GM19035 (cell line): ENCODE data around the gene WDR19.
A peak's percentile ranks its signal among the peaks of the same experiment; 100 is the strongest.
"Not testable (repeated sequence)": the region's sequence is repeated elsewhere in the genome, so short reads cannot be mapped to it uniquely, and the experiment has no call there.

Source experiments
- ATAC-seq: cut with Tn5 transposase; IDR thresholded peaks from one replicate; pipeline ENCODE4 v1.9.1; 2021; ENCODE audit not compliant: unreplicated experiment

The WDR19 gene

DNA sequence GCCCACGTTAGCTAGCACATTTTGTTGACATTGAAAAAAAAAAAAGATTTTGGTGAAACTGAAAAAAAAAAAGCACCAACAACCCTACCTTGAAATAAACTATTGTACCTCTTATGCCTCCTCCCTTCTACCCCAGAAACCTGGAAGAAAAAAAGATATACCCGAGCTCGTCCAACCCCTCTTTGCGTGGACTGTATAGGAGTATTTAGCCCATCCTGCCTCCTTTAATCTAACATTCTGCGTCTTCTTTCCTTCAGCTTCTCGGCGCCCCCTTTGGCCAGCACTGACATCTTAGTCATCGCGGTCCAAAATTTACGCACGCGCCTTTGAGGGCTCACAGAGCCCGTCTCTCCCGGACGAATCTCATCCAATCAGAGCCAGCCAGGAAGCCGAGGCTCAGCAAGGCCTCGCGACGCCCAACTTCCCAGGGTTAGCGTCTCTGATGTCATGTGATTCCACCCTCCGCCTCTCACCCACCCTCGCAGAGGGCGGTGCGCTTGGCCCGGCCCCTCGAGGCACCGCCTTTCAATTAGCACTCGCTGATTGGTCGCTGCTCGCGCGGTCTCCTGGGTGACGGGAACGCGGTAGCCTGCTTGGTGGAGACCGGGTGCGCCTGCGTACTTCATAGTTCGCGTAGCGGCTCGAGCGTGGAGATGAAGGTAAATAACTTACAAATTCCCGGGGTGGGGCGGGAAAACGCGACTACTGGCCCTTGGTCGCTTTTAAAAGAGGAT is at the start of gene WDR19:
TSS of gene WDR19 (plus strand) at position 625 of the 734 bp plus-strand sequence. CDS start at position 654, 29 bp downstream.
- peak; percentile 99 for ATAC-seq

DNA sequence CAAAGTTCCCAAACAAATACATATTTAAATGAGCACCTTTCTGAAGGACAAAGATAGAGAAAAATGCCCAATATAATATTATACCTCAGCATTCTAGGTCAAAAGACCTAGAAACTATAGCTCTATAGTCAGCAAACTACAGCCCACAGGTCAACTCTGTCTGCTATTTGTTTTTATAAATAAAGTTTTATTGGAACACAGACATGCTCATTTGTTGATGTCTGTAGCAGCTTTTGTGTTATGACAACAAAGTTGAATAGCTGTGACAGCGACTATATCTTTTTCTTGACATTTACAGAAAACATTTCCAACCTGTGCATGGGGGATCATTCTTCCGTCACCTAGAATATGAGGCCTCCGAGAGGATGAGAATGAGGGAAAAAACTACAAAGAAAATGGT is 48.7 kb upstream of the WDR19 start:
- no peak for ATAC-seq

DNA sequence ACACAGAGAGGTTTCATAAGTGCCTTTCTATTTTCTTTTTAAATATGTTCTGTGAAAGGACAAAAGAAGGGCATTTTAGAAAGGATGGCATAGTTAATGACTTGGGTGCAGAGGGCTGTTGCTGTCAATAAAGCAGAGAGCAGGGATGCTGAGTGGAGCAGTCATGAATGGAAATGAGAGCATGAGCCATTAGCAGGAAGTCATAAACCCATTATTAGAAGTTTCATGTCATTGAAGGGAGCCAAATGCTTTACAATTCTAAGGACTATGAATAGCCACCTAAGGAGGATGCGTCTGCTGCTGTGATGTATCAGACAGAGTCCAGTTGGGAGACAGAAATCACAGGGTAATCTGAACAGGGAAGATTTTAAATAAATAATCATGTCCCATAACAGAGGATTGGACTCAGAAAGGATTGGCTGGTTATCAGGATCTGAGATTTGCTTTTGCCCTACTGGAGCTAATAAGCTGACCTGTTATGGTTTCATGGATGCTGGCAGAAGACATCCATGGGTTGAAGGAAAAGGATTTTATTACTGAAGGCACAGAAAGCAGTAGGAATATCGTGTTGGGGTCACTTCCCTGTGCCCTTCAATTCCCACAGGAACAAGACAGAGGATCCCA is 47.5 kb upstream of the WDR19 start:
- peak; percentile 20 for ATAC-seq

DNA sequence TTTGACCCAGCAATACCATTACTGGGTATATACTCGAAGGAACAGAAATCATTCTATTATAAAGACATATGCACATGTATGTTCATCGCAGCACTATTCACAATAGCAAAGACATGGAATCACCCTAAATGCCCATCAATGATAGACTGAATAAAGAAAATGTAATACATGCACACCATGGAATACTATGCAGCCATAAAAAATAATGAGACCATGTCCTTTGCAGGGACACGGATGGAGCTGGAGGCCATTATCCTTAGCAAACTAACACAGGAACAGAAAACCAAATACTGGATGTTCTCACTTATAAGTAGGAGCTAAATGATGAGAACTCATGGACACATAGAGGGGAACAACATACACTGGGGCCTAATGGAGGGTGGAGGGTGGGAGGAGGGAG is 44.1 kb upstream of the WDR19 start:
- ATAC-seq = not testable (repeated sequence)

DNA sequence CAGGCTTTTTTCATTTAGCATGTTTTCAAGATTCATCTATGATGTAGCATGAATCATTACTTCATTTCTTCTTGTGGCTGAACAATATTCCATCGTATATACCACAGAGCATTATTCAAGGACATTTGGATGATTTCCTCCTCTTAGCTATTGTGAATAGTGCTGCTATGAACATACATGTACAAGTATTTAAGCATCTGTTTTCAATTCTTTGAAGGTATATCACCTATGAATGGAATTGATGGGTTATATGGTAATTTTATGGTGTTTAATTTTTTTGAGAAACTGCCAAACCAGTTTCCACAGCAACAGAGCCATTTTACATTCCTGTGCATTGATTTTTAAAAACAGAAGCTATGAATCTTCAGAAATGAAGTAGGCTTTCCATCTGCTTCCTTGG is 36.1 kb upstream of the WDR19 start:
- no peak for ATAC-seq

DNA sequence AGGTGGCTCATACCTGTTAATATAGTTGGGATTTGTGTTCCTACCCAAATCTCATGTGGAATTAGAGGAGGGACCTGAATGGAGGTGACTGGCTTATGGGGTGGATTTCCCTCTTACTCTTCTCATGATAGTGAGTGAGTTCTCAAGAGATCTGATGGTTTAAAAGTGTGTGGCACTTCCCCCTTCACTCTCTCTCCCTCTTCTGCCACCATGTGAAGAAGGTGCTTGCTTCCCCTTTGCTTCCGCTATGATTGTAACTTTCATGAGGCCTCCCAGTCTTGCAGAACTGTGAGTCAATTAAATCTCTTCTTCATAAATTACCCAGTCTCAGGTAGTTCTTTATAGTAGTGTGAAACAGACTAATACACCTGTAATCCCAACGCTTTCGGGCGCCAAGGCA is 28.3 kb upstream of the WDR19 start:
- ATAC-seq = no peak

DNA sequence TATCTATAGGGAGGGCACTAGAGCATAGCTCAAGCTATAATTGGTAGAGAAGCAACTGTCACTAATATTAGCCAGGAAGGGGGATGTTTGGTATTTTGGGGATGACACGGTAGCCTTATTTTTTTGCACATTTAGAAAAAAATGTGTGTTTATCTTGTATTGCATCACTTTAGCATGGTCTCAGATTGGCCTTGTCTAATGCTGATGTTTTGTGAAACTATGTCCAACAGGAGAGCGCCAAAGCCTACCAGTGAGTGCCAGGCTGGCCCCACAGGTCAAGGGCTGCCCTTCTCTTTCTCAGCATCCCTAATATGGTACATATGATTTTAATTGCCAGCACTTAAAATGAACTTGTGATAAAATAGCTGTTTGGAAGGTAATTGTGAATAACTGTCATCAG is 24.8 kb upstream of the WDR19 start:
- ATAC-seq = no peak

DNA sequence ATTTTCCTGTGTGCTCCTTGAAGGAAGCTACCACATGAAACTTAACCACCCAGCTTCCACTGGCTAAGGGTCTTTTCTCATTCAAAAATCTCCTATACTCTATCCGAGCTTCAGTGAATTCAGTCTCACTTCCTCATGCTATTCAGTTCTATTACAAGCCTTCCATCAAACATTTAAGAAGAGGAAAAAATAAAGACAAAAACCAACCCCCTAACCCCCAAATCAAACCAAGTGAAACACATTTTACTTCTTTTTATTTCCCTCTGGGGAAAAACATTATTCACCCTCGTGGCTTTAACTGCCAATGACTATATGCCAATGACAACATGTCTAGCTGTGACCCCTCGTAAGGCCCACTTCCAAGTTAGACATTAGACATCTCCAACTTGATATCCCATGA is 16.2 kb upstream of the WDR19 start:
- no peak for ATAC-seq

DNA sequence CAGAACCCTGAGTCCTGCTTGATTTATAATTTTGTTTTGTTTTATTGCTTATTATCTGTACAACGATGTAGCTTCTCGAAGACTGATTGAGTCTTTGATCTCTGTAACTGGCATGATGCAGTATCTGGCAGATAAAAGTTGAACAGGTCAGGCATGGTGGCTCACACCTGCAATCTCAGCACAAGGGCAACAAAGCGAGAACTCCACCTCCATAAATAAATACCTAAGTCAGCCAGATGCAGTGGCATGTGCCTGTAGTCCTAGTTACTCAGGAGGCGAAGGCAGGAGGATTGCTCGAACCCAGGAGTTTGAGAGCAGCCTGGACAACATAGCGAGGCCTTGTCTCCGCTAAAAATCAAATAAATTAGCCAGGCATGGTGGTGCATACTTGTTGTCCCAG is 15.7 kb upstream of the WDR19 start:
- ATAC-seq = no peak

DNA sequence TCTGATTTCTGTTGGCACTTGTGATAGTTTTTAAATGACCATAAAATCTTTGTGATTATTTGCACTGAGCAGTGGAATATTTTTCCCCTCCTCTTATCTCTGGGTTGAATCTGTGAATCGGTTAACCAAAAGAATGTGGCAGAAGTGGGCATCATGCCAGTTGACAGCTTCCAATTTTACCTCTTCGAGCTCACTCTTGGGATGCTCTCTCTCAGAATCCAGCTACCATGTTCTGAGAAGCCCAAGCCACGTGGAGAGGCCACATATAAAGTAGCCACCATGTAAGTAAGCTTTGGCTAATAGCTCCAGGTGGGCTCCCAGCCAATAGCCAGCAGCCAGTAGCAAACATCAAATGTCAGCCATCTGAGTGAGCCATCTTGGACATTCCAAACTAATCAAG is 12.9 kb upstream of the WDR19 start:
- no peak for ATAC-seq

DNA sequence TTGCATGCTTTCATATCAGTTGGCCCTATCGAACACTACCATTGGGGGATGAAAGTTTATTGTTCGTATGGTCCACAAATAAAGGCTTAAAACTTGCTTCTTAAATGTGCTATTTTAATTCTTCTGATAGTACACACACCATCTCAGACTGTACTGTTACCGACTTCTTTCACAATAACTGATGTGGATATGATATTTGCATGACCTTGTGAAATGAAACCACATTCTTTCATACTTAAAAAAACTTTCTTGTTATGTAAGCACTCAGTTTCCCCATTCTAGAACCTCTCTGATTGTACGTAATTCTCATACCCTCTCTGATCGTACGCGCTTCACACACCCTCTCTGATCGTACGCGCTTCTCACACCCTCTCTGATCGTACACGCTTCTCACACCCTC is 12.0 kb upstream of the WDR19 start:
- ATAC-seq = no peak

DNA sequence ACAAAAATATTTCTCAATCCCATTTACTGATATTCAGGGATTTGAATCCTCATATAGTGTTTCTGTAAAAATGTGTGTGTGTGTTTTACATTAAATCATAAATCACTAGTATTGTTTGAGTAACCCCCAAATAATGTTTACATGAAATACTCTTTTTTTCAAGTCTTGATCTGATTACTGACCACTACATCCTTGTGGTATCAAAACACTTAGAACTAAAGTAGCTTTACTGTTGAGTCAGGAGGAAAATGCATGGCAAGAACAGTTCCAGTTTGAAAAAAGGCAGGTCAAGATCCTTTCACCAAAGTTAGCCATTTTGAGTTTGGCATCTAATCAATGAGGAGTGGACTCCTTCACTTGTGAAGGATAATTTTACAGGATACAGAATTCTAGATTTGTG is 3.6 kb upstream of the WDR19 start:
- no peak for ATAC-seq

DNA sequence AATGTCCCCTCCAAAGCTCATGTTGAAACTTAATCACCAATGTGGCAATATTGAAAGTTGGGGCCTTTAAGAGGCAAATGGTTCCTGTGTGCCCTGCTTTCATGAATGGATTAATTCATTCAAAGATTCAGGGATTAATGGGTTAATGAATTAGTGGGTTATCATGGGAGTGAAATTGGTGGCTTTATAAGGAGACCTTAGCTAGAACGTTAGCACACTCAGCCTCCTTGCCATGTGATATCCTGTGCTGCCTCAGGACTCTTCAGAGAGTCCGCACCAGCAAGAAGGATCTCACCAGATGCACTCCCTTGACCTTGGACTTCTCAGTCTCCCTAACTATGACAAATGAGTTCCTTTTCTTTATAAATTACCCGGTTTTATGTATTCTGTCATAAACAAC is 2.6 kb upstream of the WDR19 start:
- ATAC-seq = no peak

DNA sequence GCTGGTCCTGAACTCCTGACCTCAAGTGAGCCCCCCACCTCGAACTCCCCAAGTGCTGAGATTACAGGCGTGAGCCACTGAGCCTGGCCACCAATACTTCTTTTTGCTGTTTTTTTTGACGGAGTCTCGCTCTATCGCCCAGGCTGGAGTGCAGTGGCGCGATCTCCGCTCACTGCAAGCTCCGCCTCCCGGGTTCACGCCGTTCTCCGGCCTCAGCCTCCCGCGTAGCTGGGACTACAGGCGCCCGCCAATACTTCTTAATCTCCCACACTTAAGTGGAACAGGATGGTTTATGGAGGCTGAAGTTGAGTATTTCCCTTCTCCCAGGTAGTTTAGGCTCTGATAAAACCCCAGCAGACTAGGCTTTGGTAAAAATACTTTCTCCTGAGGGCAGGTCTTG is 1.7 kb upstream of the WDR19 start:
- not testable (repeated sequence) for ATAC-seq

DNA sequence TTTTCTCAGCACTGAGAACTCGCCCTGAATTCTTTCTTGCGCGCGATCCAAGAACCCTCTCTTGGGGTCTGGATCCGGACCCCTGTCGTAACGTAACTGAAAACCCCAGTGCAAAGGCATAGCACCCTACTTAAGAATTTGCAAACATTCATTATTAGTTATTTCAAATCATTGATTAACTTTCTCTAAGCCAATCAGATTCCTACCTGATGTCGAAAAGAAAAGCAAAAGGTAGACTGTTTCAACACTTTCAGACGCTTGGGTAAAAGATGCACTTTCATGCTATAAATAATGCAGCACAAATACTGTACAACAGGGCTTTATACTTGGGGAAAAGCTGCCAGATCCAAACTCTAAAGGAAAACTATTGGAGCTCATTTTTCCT is 817 bp upstream of the WDR19 start:
- no peak for ATAC-seq

DNA sequence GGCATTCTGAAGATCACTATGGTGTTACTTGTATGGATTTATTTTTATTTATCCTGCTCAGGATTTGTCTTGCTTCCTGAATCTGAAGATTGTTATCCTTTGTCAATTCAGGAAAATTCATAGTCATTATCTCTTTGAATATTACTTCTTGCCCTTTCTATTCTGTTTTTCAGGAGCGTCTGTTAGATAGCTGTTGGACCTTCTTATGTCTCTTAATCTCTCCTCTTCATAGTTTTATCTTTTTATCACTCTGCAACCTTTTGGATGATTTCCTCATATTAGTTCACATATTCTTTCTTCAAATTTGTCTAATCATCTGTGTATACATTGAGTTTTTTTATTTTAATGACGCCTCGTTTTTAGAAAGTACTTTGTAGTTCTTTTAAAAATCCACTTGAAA is 19.6 kb downstream of the WDR19 start:
- no peak for ATAC-seq

DNA sequence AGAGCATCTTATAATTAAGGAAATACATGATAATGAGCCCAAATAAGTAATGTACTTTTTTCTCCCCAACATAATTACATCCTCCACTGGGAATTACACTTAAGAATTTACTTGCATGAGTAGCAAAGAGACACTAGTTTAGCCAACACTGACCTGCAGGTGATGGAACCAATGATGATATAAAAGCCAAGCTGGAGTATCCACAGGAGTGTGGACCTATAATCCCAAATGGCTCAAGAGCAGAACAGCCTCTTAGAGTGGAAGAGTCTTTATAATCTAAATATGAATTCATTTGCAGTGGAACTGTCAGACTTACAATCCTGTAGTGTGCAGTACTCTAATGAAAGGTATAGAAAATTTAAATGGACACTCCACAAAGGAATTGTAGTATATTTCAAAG is 22.2 kb downstream of the WDR19 start:
- no peak for ATAC-seq

DNA sequence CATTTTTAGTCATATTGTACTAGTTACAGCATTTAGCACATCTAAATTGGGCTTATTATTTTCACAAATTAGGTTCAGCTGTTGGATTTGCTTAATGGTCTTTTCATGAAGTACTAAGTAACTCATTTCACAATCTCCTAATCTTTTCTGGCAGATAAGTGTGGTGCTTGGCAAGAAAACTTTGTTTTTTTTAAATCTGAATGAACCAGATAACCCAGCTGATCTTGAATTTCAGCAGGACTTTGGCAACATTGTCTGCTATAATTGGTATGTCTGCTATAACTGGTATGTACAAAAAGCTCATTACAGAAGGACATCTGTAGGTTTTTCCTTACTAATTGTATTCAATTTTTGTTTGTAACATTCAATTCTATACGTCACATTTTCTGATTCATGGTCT is 22.7 kb downstream of the WDR19 start:
- ATAC-seq = no peak

DNA sequence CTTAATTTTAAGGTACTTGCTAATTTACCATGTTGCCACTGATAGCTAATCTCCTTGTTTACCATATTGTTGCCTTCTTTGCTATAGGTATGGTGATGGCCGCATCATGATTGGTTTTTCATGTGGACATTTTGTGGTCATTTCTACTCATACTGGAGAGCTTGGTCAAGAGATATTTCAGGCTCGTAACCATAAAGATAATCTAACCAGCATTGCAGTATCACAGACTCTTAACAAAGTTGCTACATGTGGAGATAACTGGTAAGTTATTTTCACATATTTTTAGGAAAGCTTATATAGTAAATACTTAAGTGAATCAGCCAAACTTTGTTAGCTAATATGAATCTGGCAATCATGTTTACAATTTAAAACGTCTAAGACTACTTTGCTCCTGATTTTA is 23.1 kb downstream of the WDR19 start:
- no peak for ATAC-seq

DNA sequence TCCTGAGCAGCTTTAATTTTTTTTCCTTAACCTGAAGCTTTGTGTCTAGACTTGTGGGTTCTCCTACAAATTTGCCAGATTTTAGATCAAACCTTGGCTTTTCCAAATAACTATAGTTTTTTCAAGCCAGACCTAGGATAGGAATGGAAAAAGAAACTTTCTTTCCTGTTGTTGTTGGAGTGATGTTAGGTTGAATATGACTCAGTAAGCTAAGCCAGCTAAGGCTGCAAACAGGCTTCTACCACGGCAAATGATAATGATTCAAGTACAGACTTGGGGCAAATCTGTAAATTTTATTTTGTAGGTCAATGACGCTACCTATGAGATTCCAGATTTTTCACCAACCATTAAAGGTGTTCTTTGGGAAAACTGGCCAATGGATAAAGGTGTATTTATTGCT is 45.6 kb downstream of the WDR19 start:
- no peak for ATAC-seq

DNA sequence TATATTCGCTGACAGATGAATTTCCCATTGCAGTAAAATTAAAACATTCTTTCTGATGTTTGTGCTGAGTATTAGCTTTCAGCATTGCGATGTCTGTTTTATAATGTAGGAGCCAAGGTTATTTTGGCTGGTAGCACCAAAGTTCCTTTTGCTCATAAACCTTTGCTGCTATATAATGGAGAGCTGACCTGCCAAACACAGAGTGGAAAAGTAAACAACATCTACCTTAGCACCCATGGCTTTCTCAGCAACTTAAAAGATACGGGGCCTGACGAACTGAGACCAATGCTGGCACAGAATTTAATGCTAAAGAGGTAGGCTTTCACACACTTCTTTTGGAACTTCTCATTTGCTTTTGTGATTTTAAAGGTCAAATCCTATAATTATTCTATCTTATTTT is 46.0 kb downstream of the WDR19 start:
- ATAC-seq = no peak

DNA sequence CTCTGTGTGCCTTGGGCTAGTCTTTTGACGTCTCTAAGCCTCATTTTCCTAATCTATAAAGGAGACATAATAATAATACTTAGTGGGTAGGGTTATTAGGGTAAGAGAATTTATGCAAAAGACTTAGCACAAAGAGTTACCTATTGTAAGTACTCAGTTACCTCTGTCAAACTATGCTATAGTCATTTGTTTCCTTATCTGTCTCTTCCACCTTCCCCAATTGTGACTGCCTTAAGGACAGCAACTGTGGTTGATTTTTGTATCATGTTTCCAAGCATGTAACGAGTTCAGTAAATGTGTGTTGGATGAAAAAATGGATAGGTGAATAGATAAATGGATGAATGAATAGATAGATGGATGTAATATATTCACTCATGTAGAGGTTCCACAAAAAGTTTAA is 48.1 kb downstream of the WDR19 start:
- ATAC-seq = no peak

DNA sequence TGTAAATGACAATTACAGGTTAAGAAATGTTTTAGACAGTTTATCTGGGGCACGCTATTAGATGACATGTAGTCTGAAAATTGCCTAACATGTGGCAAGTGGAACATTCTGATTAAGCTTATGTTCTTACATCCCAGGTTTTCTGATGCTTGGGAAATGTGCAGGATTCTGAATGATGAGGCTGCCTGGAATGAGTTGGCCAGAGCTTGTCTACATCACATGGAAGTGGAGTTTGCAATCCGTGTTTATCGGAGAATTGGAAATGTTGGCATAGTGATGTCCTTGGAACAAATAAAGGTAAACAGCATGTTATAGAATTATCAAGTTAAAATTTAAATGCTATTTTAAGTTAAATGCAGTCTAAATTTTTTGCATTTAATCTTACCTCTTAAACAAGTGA is 49.3 kb downstream of the WDR19 start:
- ATAC-seq = no peak
